SIG-M5 treated with dmso at 0.1 percent for 504 hours (cell line): Measurements from ENCODE around the gene SLC8A1.
A peak's percentile ranks its signal among the peaks of the same experiment; 100 is the strongest.

ENCODE experiments used
- DNase-seq: peaks from one replicate; lab custom pipeline; 2025; ENCODE audit not compliant: unreplicated experiment; lab: John Stamatoyannopoulos, UW

SLC8A1 gene

GRCh38 chr2:40120957-40121356, 330.9 kb downstream of the SLC8A1 start:
- DNase-seq = no peak

- DNase-seq = no peak
These were observed 331.9 kb downstream of the SLC8A1 start for GRCh38 chr2:40120026-40120425.

GRCh38 chr2:40118622-40119021, 333.3 kb downstream of the SLC8A1 start:
- no peak for DNase-seq

GRCh38 chr2:40115894-40116293, 336.0 kb downstream of the SLC8A1 start:
- no peak for DNase-seq

- DNase-seq = no peak
These were observed 336.5 kb downstream of the SLC8A1 start for GRCh38 chr2:40115348-40115747.

GRCh38 chr2:40113997-40114396, 337.9 kb downstream of the SLC8A1 start:
- no peak for DNase-seq

GRCh38 chr2:40113272-40113968, 338.5 kb downstream of the SLC8A1 start:
- DNase-seq = no peak

GRCh38 chr2:40109381-40109780, 342.5 kb downstream of the SLC8A1 start:
- no peak for DNase-seq

GRCh38 chr2:40108851-40109250, 343.0 kb downstream of the SLC8A1 start:
- no peak for DNase-seq

GRCh38 chr2:40106061-40106460, 345.8 kb downstream of the SLC8A1 start:
- DNase-seq = no peak

GRCh38 chr2:40105593-40105992, 346.3 kb downstream of the SLC8A1 start:
- no peak for DNase-seq

- DNase-seq = no peak
These were observed 348.3 kb downstream of the SLC8A1 start for GRCh38 chr2:40103590-40103989.

- DNase-seq = peak; percentile 8
These were observed 348.7 kb downstream of the SLC8A1 start for GRCh38 chr2:40103163-40103562.

- no peak for DNase-seq
These were observed 349.4 kb downstream of the SLC8A1 start for GRCh38 chr2:40102447-40102846.

GRCh38 chr2:40101131-40101575, 350.7 kb downstream of the SLC8A1 start:
- DNase-seq = peak; percentile 61

- DNase-seq = no peak
These were observed 351.2 kb downstream of the SLC8A1 start for GRCh38 chr2:40100676-40101075.

GRCh38 chr2:40098786-40099470, 353.0 kb downstream of the SLC8A1 start:
- no peak for DNase-seq

- no peak for DNase-seq
These were observed 354.1 kb downstream of the SLC8A1 start for GRCh38 chr2:40097691-40098385.

- DNase-seq = no peak
These were observed 355.5 kb downstream of the SLC8A1 start for GRCh38 chr2:40096360-40096759.

- no peak for DNase-seq
These were observed 356.9 kb downstream of the SLC8A1 start for GRCh38 chr2:40095000-40095399.

GRCh38 chr2:40094451-40094850, 357.4 kb downstream of the SLC8A1 start:
- no peak for DNase-seq
